ENCODE results near the gene ABCG4.

The ABCG4 gene

GRCh38 chr11:119209186-119209585 lies 60.3 kb downstream of the ABCG4 start:
- DNase-seq = no peak

- no peak for DNase-seq
These were observed 61.2 kb downstream of the ABCG4 start for GRCh38 chr11:119210050-119210449.
